Fibroblast of pulmonary artery (primary cell): Measurements from ENCODE around the gene PLCH1.

Experiments used
- DNase-seq: peaks from one replicate; pipeline ENCODE4 v3.0.0-alpha.2; 2010; ENCODE audit warnings: low read depth
- H3K4me3 ChIP-seq: replicated peaks from 2 replicates; pipeline ENCODE4 v1.5.1; 2011; ENCODE audit warnings: low read depth, mild to moderate bottlenecking, control low read depth, low read length, moderate library complexity
- CTCF ChIP-seq: IDR thresholded peaks from 2 replicates; pipeline ENCODE4 v1.5.1; 2011; ENCODE audit warnings: mild to moderate bottlenecking, control low read depth, low read length, inconsistent platforms; ENCODE audit errors: missing control alignments

The PLCH1 gene

DNA sequence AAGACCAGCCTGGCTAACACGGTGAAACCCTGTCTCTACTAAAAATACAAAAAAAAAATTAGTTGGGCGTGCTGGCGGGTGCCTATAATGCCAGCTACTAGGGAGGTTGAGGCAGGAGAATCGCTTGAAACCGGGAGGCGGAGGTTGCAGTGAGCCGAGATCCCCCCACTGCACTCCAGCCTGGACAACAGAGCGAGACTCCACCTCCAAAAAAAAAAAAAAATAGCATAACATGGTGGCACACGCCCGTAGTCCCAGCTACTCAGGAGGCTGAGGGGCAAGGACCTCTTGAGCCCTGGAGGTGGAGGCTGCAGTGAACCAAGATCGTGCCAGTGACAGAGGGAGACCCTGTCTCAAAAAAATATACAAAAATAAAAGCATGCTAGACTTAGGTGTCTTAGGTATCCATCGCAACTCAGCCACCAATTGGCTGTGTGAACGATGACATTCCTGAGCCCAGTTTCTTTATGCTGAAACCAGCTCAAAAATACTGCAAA is 6.2 kb downstream of the PLCH1 start:
- no peak overlapping the region for H3K4me3 ChIP-seq
- no peak for TF ChIP-seq CTCF
- DNase-seq, result no peak

- TF ChIP-seq CTCF, result no peak
- no peak for DNase-seq
- no peak overlapping the region for H3K4me3 ChIP-seq
Observed at GRCh38 chr3:155737844-155738460, 6.9 kb downstream of the PLCH1 start.

DNA sequence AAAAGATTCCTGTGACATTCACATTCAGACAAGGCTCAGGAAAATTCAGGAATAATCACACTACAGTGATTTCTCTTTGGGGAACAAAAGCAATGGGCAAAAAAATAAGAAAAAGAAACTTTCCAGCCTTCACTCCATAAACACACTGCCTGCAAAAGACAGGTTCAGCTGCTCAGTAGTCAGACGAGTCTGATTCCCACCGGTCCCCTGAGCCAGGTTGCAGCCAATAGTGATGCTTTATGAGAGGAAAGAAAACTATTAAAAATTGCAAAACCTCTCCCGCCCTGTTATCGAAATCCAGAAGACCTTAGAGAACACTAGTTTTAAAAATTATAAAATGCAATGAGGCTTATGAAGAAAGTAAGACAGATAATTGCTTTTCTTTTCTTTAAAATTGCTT is 8.5 kb downstream of the PLCH1 start:
- DNase-seq, result no peak
- no peak overlapping the region for H3K4me3 ChIP-seq
- TF ChIP-seq CTCF, result no peak

GRCh38 chr3:155730843-155731242 is 14.0 kb downstream of the PLCH1 start:
- no peak for DNase-seq
- no peak for TF ChIP-seq CTCF

DNA sequence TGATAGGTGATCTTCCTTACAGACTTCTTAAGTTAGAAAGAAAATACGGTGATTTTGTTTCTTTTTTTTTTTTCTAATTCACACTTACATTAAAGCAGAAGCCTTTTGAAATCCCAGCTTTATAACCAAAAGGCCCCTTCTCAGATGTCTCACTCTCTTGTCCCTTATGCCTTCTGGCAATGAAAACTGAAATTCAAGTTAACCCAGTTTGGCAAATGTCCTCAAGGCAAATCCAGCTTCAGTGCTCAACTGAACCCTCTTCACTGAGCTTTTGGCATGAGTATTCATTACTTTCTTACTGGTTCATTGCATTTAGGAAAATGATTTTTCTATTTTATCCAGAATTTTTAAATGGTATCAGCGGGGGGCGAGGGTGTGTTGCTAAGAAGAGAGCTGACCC is 17.0 kb downstream of the PLCH1 start:
- H3K4me3 ChIP-seq, result no peak overlapping the region
- no peak for DNase-seq
- TF ChIP-seq CTCF, result no peak

More at GRCh38 chr3:155730843-155731242, 14.0 kb downstream of the PLCH1 start:
- no peak overlapping the region for H3K4me3 ChIP-seq

DNA sequence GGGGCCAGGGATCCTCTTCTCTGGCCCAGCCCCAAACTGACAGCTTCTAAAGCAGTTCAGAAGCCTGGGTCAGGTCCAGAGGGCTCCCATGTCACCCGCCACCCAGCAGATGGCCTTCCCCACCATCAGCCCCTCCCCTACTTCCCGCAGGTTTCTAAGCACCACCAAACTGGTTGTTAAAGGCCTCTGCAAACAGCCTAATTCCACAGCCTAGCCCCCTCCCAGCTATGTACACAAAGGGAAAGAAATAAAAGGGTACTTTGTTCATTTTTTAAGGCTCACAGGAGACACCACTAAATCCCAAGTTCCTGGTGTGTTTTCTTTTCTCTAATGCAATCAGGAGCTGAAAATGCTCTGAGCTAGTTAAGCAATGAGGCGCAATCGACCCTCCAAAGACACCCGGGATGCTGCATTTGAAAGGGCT is 30.6 kb downstream of the PLCH1 start:
- no peak for DNase-seq
- TF ChIP-seq CTCF, result no peak
- H3K4me3 ChIP-seq, result no peak overlapping the region

DNA sequence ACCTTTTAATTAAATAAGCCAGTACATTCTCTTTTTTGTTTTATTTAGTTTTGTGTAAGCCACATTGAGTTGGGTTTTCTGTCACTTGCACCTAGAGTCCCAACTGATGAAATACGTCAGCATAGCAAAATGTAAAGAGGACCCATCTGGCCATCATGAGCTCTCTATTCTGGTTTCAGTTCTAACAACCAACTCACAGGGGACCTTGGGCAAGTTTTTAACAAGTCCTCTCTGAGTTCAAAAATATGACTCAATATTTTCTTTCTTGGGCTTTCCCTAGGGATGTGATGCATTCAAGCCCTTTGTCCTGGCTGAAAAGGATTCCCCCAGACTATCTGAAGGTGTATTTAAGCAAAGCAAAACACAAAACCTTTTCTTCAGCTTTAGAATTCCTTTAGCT is 32.9 kb downstream of the PLCH1 start:
- H3K4me3 ChIP-seq, result no peak overlapping the region
- no peak for DNase-seq
- no peak for TF ChIP-seq CTCF
